Body of pancreas (tissue), 4 donors: ENCODE results near the gene ACAA1. TPM values are rescaled to one million over a fixed set of nuclear protein-coding genes. Genes with fewer than 3 reads are reported as not detected.
A peak's percentile ranks its signal among the peaks of the same experiment; 100 is the strongest.

Experiments
- ATAC-seq: fragments of 150-250 bp; one replicate; pipeline ENCODE4 v1.9.1; 2016
- DNase-seq, 4 donors: peaks; one replicate each; pipeline ENCODE4 v3.0.0-alpha.2; 2019
- H3K27ac ChIP-seq, 4 donors: fragments of 200-600 bp; sonication (generic); 1 replicate in 3 of 4; 2 replicates in 1 of 4; pipeline versions ENCODE4 v1.5.1 to v1.6.1; 2016 to 2019; ENCODE audit warnings: mild to moderate bottlenecking in 1 of 4, mixed read lengths in 1 of 4, moderate library complexity in 1 of 4
- H3K27me3 ChIP-seq, 2 donors: fragments of 200-600 bp; sonication (generic); one replicate each; pipeline ENCODE4 v1.6.0; 2016; ENCODE audit warnings: mild to moderate bottlenecking in 1 of 2
- H3K36me3 ChIP-seq, 2 donors: fragments of 200-600 bp; sonication (generic); replicated peaks in 1 of 2; 2 replicates each; pipeline ENCODE4 v1.5.1; 2016; ENCODE audit warnings: low read depth in 2 of 2; ENCODE audit not compliant: insufficient read depth in 1 of 2
- H3K4me1 ChIP-seq: fragments of 200-600 bp; sonication (generic); one replicate; pipeline ENCODE4 v1.6.0; 2016
- H3K4me3 ChIP-seq, 2 donors: fragments of 200-600 bp; sonication (generic); 1 replicate in 1 of 2; 2 replicates in 1 of 2; pipeline ENCODE4 v1.5.1; 2016 to 2019
- H3K9me3 ChIP-seq, 3 donors: fragments of 200-600 bp; sonication (generic); 1 replicate in 2 of 3; 2 replicates in 1 of 3; pipeline ENCODE4 v1.5.1; 2016
- CTCF ChIP-seq, 7 experiments: fragments of 450-650 bp in 4 of 7; fragments of 200-600 bp in 3 of 7; sonication (generic) in 3 of 7; IDR thresholded peaks; one replicate each; pipeline ENCODE4 v1.5.1; 2016 to 2019; ENCODE audit warnings: antibody characterized with exemption in 7 of 7
- POLR2A ChIP-seq, 3 donors: fragments of 450-650 bp; IDR thresholded peaks; one replicate each; pipeline ENCODE4 v1.6.1; 2016; ENCODE audit warnings: antibody characterized with exemption in 3 of 3, mild to moderate bottlenecking in 2 of 3
- WGBS, 2 donors: methylation state at CpG; one replicate each; pipeline ENCODE4 v1.1.5; 2017; 5-methylcytosine and 5-hydroxymethylcytosine counted together
- intact Hi-C: fragments of 100-400 bp; cut with DNase I; formaldehyde crosslinking; loops from one replicate; pipeline ENCODE4 v1.15.1; 2023
- total RNA-seq, 2 donors: library from RNA; depleted of rRNA; stranded (reverse); fragments of >200 nt; gene quantifications; one replicate each; pipeline ENCODE4 v1.1.0, GENCODE V29; 2016

Gene ACAA1
- total RNA-seq, 2 donors from 2014 or later: 91.8 to 92.6 TPM

- Histone ChIP-seq H3K27ac (no peak overlapping the region), H3K36me3 (no peaks in the 10 kb centered on the region), H3K4me3 (no peak overlapping the region), H3K4me1 (no peaks in the 10 kb centered on the region), H3K27me3 (no peaks in the 10 kb centered on the region), H3K9me3 (no peaks in the 10 kb centered on the region)
- WGBS, 2 donors: 88 to 91% methylated on average over 4 of the region's 4 CpGs
- no peak for ATAC-seq
- intact Hi-C loops: no loop called here
- TF ChIP-seq POLR2A (IDR thresholded peaks at IDR 0.05): no peak
- no peak for TF ChIP-seq CTCF (IDR thresholded peaks at IDR 0.05)
- DNase-seq: no peak
Measured at GRCh38 chr3:38111201-38111600, 25.7 kb downstream of the ACAA1 start.

GRCh38 chr3:38110314-38111050, 26.4 kb downstream of the ACAA1 start:
- no peak for DNase-seq

DNA sequence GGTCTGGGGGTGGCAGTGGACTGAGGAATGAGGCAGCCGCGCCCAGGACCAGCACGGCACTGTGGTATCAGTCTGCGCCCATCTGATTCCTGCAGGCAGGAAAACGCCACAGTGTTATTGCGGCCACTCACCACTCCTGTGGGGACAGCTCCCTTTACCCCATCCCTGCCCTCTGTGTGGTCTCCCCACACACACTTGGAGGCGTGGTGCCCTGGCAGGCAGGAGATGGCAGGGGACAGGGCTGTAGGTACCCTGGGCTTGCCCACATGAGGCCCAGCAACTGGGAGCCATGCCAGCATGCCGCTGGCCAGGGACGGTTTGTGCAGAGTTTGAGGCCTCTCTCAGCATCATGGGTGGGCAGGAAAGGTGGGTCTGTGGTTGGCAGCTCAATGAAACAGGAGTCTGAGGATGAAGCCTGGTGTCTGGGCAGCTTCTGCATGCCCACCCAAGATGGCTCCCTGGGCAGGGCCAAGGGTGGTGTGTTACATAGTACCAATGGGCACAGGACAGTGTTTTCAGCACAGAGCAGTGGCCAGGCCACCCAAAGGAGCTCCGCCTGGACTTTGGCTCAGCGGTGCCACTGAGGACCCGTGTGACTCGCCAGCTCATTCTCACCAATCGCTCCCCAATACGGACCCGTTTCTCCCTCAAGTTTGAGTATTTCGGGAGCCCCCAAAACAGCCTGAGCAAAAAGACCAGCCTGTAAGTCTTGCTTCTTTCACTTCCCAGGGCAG, 27.2 kb downstream of the ACAA1 start:
- H3K4me3 ChIP-seq: no peak overlapping the region

More at GRCh38 chr3:38110314-38111050, 26.4 kb downstream of the ACAA1 start:
- Histone ChIP-seq H3K27ac (no peak overlapping the region), H3K36me3 (no peaks in the 10 kb centered on the region), H3K27me3 (no peaks in the 10 kb centered on the region), H3K4me1 (no peaks in the 10 kb centered on the region), H3K4me3 (no peak overlapping the region), H3K9me3 (no peaks in the 10 kb centered on the region)
- intact Hi-C loops: no loop called here
- TF ChIP-seq POLR2A (IDR thresholded peaks at IDR 0.05) (no peak), CTCF (IDR thresholded peaks at IDR 0.05) (peak in 1 of 7 experiments; percentile 5)
- no peak for ATAC-seq
- 92 to 94% methylated on average over 6 of the region's 6 CpGs for whole genome bisulfite sequencing, 2 donors

DNA sequence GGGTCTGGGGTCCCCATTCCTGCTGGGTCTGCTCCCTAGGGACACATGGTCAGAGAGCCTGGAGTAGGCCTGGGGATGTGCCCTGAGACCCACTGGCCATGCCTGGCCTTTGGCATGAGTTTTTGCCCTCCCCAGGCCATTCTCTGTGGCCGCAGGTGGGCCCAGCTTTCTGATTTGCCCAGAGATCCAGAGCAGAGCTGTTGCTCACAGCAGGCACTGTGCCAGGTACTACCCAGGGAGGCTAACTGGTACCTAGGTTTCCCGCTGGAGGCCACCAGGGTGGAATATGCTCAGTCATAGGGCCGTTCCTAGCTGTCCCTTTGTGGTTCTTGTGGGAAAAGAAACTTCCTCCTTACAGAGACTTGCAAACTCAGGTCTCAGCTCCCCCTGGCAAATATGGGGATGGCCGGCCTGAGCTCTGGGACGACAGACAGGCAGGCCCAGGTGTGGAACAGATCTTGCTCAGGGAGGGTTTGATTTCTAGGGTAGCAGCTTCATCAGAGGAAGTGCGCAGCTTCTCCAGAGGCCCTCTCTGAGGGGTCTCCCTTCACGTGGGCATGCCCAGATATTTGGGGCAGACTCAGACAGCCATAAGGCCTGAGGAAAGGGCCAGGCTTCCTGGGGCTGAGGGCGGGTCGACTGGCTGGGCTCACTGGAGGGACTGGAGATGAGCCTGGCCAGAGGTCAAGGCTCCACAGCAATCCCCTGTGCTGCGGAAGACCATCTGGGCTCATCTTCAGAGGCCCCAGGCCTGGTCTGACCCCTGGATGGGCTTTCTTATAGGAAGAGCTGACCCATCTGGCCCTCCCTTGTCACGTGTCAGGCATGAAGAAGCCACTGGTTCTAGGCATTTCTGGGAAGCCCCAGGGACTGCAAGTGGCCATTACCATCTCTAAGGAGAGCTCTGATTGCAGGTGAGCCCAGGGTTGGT, 28.0 kb downstream of the ACAA1 start:
- ATAC-seq (peak; percentile 12), DNase-seq (no peak)
- no peak overlapping the region for H3K4me3 ChIP-seq
- 72 to 93% methylated on average over 7 to 11 of the region's 11 CpGs for WGBS, 2 donors
- no peaks in the 10 kb centered on the region for H3K4me1 ChIP-seq
- H3K36me3 ChIP-seq: no peaks in the 10 kb centered on the region
- H3K27ac ChIP-seq: no peak overlapping the region
- no peak for TF ChIP-seq POLR2A (IDR thresholded peaks at IDR 0.05)
- TF ChIP-seq CTCF (IDR thresholded peaks at IDR 0.05): no peak
- intact Hi-C loops: no loop called here
- H3K27me3 ChIP-seq: no peaks in the 10 kb centered on the region
- H3K9me3 ChIP-seq: no peaks in the 10 kb centered on the region

More for the DNA sequence above, 27.2 kb downstream of the ACAA1 start:
- H3K27me3 ChIP-seq: no peaks in the 10 kb centered on the region
- DNase-seq (no peak), ATAC-seq (no peak)
- no peaks in the 10 kb centered on the region for H3K36me3 ChIP-seq
- WGBS, 2 donors: 89 to 94% methylated on average over 9 of the region's 17 CpGs
- H3K4me1 ChIP-seq: no peaks in the 10 kb centered on the region
- H3K27ac ChIP-seq: no peak overlapping the region
- TF ChIP-seq POLR2A (IDR thresholded peaks at IDR 0.05) (no peak), CTCF (IDR thresholded peaks at IDR 0.05) (no peak)
- intact Hi-C loops: no loop called here
- no peaks in the 10 kb centered on the region for H3K9me3 ChIP-seq
